KOPT-K1 (cell line): Measurements from ENCODE around the gene ADM5.

ENCODE experiments used
- H3K27ac ChIP-seq: fragments of 200-600 bp; sonication (generic); 2 replicates; pipeline ENCODE4 v1.5.1; 2016; ENCODE audit warnings: antibody characterized with exemption, mild to moderate bottlenecking, low read depth, low read length; ENCODE audit not compliant: poor library complexity, severe bottlenecking
- H3K36me3 ChIP-seq: fragments of 200-600 bp; sonication (generic); 2 replicates; pipeline ENCODE4 v1.5.1; 2017; ENCODE audit warnings: antibody characterized with exemption, mild to moderate bottlenecking, low read length, moderate library complexity; ENCODE audit not compliant: insufficient read depth
- H3K9me3 ChIP-seq: fragments of 200-600 bp; sonication (generic); 2 replicates; pipeline ENCODE4 v1.5.1; 2017; ENCODE audit warnings: antibody characterized with exemption, low read length, mild to moderate bottlenecking; ENCODE audit not compliant: insufficient read depth, poor library complexity, severe bottlenecking

The ADM5 gene

GRCh38 chr19:49667473-49667872, 21.9 kb upstream of the ADM5 start:
- Histone ChIP-seq H3K9me3 (no peaks in the 10 kb centered on the region), H3K27ac (no peak overlapping the region), H3K36me3 (peaks cover 52% of the 10 kb centered on the region)

GRCh38 chr19:49669516-49669915, 19.9 kb upstream of the ADM5 start:
- no peak overlapping the region for H3K27ac ChIP-seq
- H3K36me3 ChIP-seq, result peaks cover 55% of the 10 kb centered on the region
- no peaks in the 10 kb centered on the region for H3K9me3 ChIP-seq

- Histone ChIP-seq H3K27ac (no peak overlapping the region), H3K36me3 (peaks cover 52% of the 10 kb centered on the region), H3K9me3 (no peaks in the 10 kb centered on the region)
Observed at GRCh38 chr19:49672131-49672919, 17.1 kb upstream of the ADM5 start.

GRCh38 chr19:49676136-49676783, 13.1 kb upstream of the ADM5 start:
- Histone ChIP-seq H3K36me3 (peaks cover 36% of the 10 kb centered on the region), H3K9me3 (no peaks in the 10 kb centered on the region), H3K27ac (peak overlapping the region; percentile 92)

- Histone ChIP-seq H3K27ac (peak overlapping the region; percentile 92), H3K9me3 (no peaks in the 10 kb centered on the region)
Observed at GRCh38 chr19:49676784-49677230, 12.6 kb upstream of the ADM5 start.

GRCh38 chr19:49677231-49677900, 12.0 kb upstream of the ADM5 start, which contains the start of gene PRMT1:
Gene PRMT1 (plus strand): TSS chr19:49677271. CDS start chr19:49677281, 10 bp downstream.
- Histone ChIP-seq H3K27ac (peak within 1 kb of the TSS; percentile 92), H3K9me3 (no peaks in the 10 kb centered on the region), H3K36me3 (peaks cover 38% of the 10 kb centered on the region)

More at GRCh38 chr19:49676784-49677230, 12.6 kb upstream of the ADM5 start:
- peaks cover 36% of the 10 kb centered on the region for H3K36me3 ChIP-seq

- peaks cover 44% of the 10 kb centered on the region for H3K36me3 ChIP-seq
- H3K27ac ChIP-seq, result peak overlapping the region; percentile 92
- H3K9me3 ChIP-seq, result no peaks in the 10 kb centered on the region
Observed at GRCh38 chr19:49677901-49678674, 11.3 kb upstream of the ADM5 start.

GRCh38 chr19:49678985-49679770, 10.2 kb upstream of the ADM5 start:
- H3K9me3 ChIP-seq, result no peaks in the 10 kb centered on the region
- no peak overlapping the region for H3K27ac ChIP-seq
- H3K36me3 ChIP-seq, result peaks cover 44% of the 10 kb centered on the region

- Histone ChIP-seq H3K36me3 (peaks cover 51% of the 10 kb centered on the region), H3K27ac (peak overlapping the region; percentile 13), H3K9me3 (no peaks in the 10 kb centered on the region)
Observed at GRCh38 chr19:49679771-49680413, 9.5 kb upstream of the ADM5 start.

GRCh38 chr19:49680421-49681351, 8.7 kb upstream of the ADM5 start:
- Histone ChIP-seq H3K27ac (peak overlapping the region; percentile 13), H3K9me3 (no peaks in the 10 kb centered on the region), H3K36me3 (peaks cover 59% of the 10 kb centered on the region)

GRCh38 chr19:49681830-49682229, 7.6 kb upstream of the ADM5 start:
- Histone ChIP-seq H3K27ac (no peak overlapping the region), H3K36me3 (peaks cover 69% of the 10 kb centered on the region)

GRCh38 chr19:49682274-49682673, 7.1 kb upstream of the ADM5 start:
- H3K36me3 ChIP-seq, result peaks cover 73% of the 10 kb centered on the region
- no peak overlapping the region for H3K27ac ChIP-seq

More at GRCh38 chr19:49681830-49682229, 7.6 kb upstream of the ADM5 start:
- no peaks in the 10 kb centered on the region for H3K9me3 ChIP-seq

GRCh38 chr19:49683814-49684250, 5.6 kb upstream of the ADM5 start:
- H3K9me3 ChIP-seq, result no peaks in the 10 kb centered on the region
- peaks cover 89% of the 10 kb centered on the region for H3K36me3 ChIP-seq
- H3K27ac ChIP-seq, result no peak overlapping the region

More at GRCh38 chr19:49682274-49682673, 7.1 kb upstream of the ADM5 start:
- no peaks in the 10 kb centered on the region for H3K9me3 ChIP-seq
